GM23338 (cell line): Measurements from ENCODE around the gene NFIA.

Source experiments
- CREB1 ChIP-seq: fragments of 250-450 bp; sonication (Bioruptor Pico); IDR thresholded peaks from 2 replicates; pipeline ENCODE4 v1.5.0; 2020; ENCODE audit warnings: low read depth, mild to moderate bottlenecking, moderate library complexity
- CTCF ChIP-seq, 2 experiments: fragments of 200-600 bp in 1 of 2; sonication (generic) in 1 of 2; conservative IDR thresholded peaks; 2 replicates each; pipeline versions ENCODE4 v1.5.1 to v1.6.1; 2016 to 2017; ENCODE audit warnings: antibody characterized with exemption in 2 of 2, low read depth in 2 of 2, mild to moderate bottlenecking in 2 of 2, moderate library complexity in 1 of 2
- ETS1 ChIP-seq: IDR thresholded peaks from 2 replicates; pipeline ENCODE4 v1.6.1; 2016; ENCODE audit warnings: antibody characterized with exemption
- EZH2 ChIP-seq: fragments of 200-600 bp; sonication (generic); IDR thresholded peaks from one replicate; pipeline ENCODE4 v1.8.0; 2017; ENCODE audit warnings: antibody characterized with exemption, mild to moderate bottlenecking, low read depth; ENCODE audit not compliant: unreplicated experiment
- POLR2AphosphoS5 ChIP-seq: IDR thresholded peaks from 2 replicates; pipeline ENCODE4 v1.6.1; 2016; ENCODE audit warnings: antibody characterized with exemption, low read depth

GRCh38 chr1:61386770-61387169 is 304.4 kb downstream of the NFIA start:
- TF ChIP-seq CTCF (conservative IDR thresholded peaks at IDR 0.05; ENCODE audit: low read depth in 2 of 2) = no peak
- no peak for TF ChIP-seq POLR2AphosphoS5
- TF ChIP-seq CREB1 (CRISPR knock-in tag) = no peak
- TF ChIP-seq ETS1 = no peak
- TF ChIP-seq EZH2 = no peak
